DND-41 (cell line): ENCODE data around the gene THPO.

Experiments used
- CTCF ChIP-seq: IDR thresholded peaks from 2 replicates; pipeline ENCODE4 v1.5.1; 2012; ENCODE audit warnings: borderline replicate concordance, low read length, moderate library complexity, mild to moderate bottlenecking; ENCODE audit not compliant: poor library complexity, severe bottlenecking; ENCODE audit errors: extremely low read depth
- EZH2 ChIP-seq: IDR thresholded peaks from 3 replicates; pipeline ENCODE4 v1.6.1; 2012; ENCODE audit warnings: borderline replicate concordance, low read depth, mild to moderate bottlenecking, moderate library complexity, low read length, inconsistent platforms; ENCODE audit not compliant: severe bottlenecking

- TF ChIP-seq CTCF (no peak), EZH2 (no peak)
Measured at GRCh38 chr3:184333190-184333589, 44.8 kb downstream of the THPO start.
